ENCODE results near the gene RPL18A.

The RPL18A gene

GRCh38 chr19:17910791-17911360, 51.2 kb downstream of the RPL18A start:
- DNase-seq (ENCODE audit: low read depth) = no peak
